CD14-positive monocyte (primary cell): Measurements from ENCODE around the gene ACBD3. TPM values are rescaled to one million over a fixed set of nuclear protein-coding genes. Genes with fewer than 3 reads are reported as not detected.

Source experiments
- DNase-seq, 3 donors: peaks; one replicate each; pipeline ENCODE4 v3.0.0-alpha.2; 2011 to 2022
- H2AFZ ChIP-seq: 2 replicates; pipeline ENCODE4 v1.6.0; 2012; ENCODE audit warnings: mild to moderate bottlenecking, low read depth, low read length, inconsistent platforms; ENCODE audit not compliant: insufficient read depth, poor library complexity, severe bottlenecking
- H3K27ac ChIP-seq, 2 donors: 1 replicate in 1 of 2; 2 replicates in 1 of 2; pipeline ENCODE4 v1.5.1; 2012 to 2013; ENCODE audit warnings: low read length in 2 of 2, control low read depth in 1 of 2, inconsistent platforms in 1 of 2, low read depth in 1 of 2, mild to moderate bottlenecking in 1 of 2
- H3K27me3 ChIP-seq, 2 donors: one replicate each; pipeline versions ENCODE4 v1.6.0 to v1.6.1; 2011 to 2013; ENCODE audit warnings: low read length in 2 of 2; ENCODE audit not compliant: control insufficient read depth in 2 of 2, insufficient read depth in 2 of 2
- H3K36me3 ChIP-seq, 2 donors: replicated peaks in 1 of 2; 1 replicate in 1 of 2; 2 replicates in 1 of 2; pipeline versions ENCODE4 v1.5.1 to v1.6.1; 2012 to 2013; ENCODE audit warnings: low read length in 2 of 2, control low read depth in 1 of 2, inconsistent platforms in 1 of 2, mild to moderate bottlenecking in 1 of 2; ENCODE audit not compliant: insufficient read depth in 2 of 2, control insufficient read depth in 1 of 2
- H3K4me1 ChIP-seq, 2 donors: 1 replicate in 1 of 2; 2 replicates in 1 of 2; pipeline versions ENCODE4 v1.5.1 to v1.6.1; 2012 to 2013; ENCODE audit warnings: low read length in 2 of 2, control low read depth in 1 of 2, inconsistent platforms in 1 of 2, mild to moderate bottlenecking in 1 of 2, moderate library complexity in 1 of 2; ENCODE audit not compliant: insufficient read depth in 2 of 2, control insufficient read depth in 1 of 2
- H3K4me2 ChIP-seq: replicated peaks from 2 replicates; pipeline ENCODE3; 2012; ENCODE audit warnings: low read length, moderate library complexity, mild to moderate bottlenecking; ENCODE audit not compliant: poor library complexity, severe bottlenecking; ENCODE audit errors: extremely low read depth
- H3K4me3 ChIP-seq, 3 experiments: fragments of 200-600 bp in 1 of 3; sonication (generic) in 1 of 3; replicated peaks in 1 of 3; 1 replicate in 2 of 3; 2 replicates in 1 of 3; pipeline ENCODE4 v1.5.1; 2011 to 2013; ENCODE audit warnings: low read length in 3 of 3, mild to moderate bottlenecking in 3 of 3, control low read depth in 2 of 3, low read depth in 2 of 3, inconsistent platforms in 1 of 3, moderate library complexity in 1 of 3
- H3K79me2 ChIP-seq: 2 replicates; pipeline ENCODE4 v1.6.0; 2012; ENCODE audit warnings: mild to moderate bottlenecking, control low read depth, inconsistent platforms, low read length, moderate library complexity; ENCODE audit not compliant: insufficient read depth
- H3K9ac ChIP-seq: 2 replicates; pipeline ENCODE4 v1.6.0; 2017; ENCODE audit warnings: low read length, mild to moderate bottlenecking; ENCODE audit not compliant: insufficient read depth, poor library complexity, severe bottlenecking
- H3K9me3 ChIP-seq, 2 donors: replicated peaks in 1 of 2; 1 replicate in 1 of 2; 2 replicates in 1 of 2; pipeline versions ENCODE4 v1.5.1 to v1.6.1; 2012 to 2013; ENCODE audit warnings: low read length in 2 of 2, control low read depth in 1 of 2; ENCODE audit not compliant: control insufficient read depth in 1 of 2, insufficient read depth in 1 of 2
- H4K20me1 ChIP-seq: 2 replicates; pipeline ENCODE4 v1.6.0; 2012; ENCODE audit warnings: mild to moderate bottlenecking, low read length, control low read depth, moderate library complexity; ENCODE audit not compliant: insufficient read depth
- H3K27ac Mint-ChIP-seq, 7 donors: one replicate each; pipeline ENCODE4 v1.8.0; 2020; ENCODE audit warnings: mild to moderate bottlenecking in 7 of 7, mixed read lengths in 7 of 7, moderate library complexity in 6 of 7, inconsistent platforms in 2 of 7
- H3K27me3 Mint-ChIP-seq, 3 donors: one replicate each; pipeline ENCODE4 v1.8.0; 2021 to 2022; ENCODE audit warnings: low read depth in 3 of 3, mild to moderate bottlenecking in 3 of 3, mixed read lengths in 3 of 3, moderate library complexity in 3 of 3, inconsistent platforms in 1 of 3
- H3K36me3 Mint-ChIP-seq, 2 donors: one replicate each; pipeline ENCODE4 v1.8.0; 2020; ENCODE audit warnings: mixed read lengths in 2 of 2, inconsistent platforms in 1 of 2, mild to moderate bottlenecking in 1 of 2
- H3K4me1 Mint-ChIP-seq: one replicate; pipeline ENCODE4 v1.8.0; 2020; ENCODE audit warnings: mild to moderate bottlenecking, mixed read lengths
- H3K4me3 Mint-ChIP-seq, 2 donors: one replicate each; pipeline ENCODE4 v1.8.0; 2020; ENCODE audit warnings: mild to moderate bottlenecking in 2 of 2, mixed read lengths in 2 of 2, moderate library complexity in 1 of 2
- H3K9me3 Mint-ChIP-seq, 7 donors: one replicate each; pipeline ENCODE4 v1.8.0; 2020 to 2022; ENCODE audit warnings: mixed read lengths in 7 of 7, mild to moderate bottlenecking in 6 of 7, moderate library complexity in 6 of 7, inconsistent platforms in 2 of 7
- CTCF ChIP-seq: fragments of 200-600 bp; IDR thresholded peaks from one replicate; pipeline ENCODE4 v1.8.0; 2022; ENCODE audit warnings: antibody characterized with exemption, mild to moderate bottlenecking
- WGBS: methylation state at CpG from one replicate; pipeline ENCODE4 v1.1.5; 2013; ENCODE audit warnings: missing lambda C conversion rate; ENCODE audit not compliant: insufficient coverage; 5-methylcytosine and 5-hydroxymethylcytosine counted together
- intact Hi-C, 2 donors: fragments of 100-400 bp; cut with micrococcal nuclease; formaldehyde crosslinking; loops; one replicate each; pipeline versions ENCODE4 v1.15.0 to v1.15.1; 2023
- polyA plus RNA-seq, 3 donors: library from polyadenylated mRNA; depleted of rRNA in 1 of 3; unstranded in 2 of 3; stranded (reverse) in 1 of 3; fragments of 300-500 nt in 2 of 3; fragments of >200 nt in 1 of 3; fragmentation: Illumina TruSeq in 2 of 3; gene quantifications; 1 replicate in 2 of 3; 2 replicates in 1 of 3; pipeline ENCODE4 v1.2.3, GENCODE V29; 2012 to 2021

ACBD3 gene
- polyA plus RNA-seq, 3 donors, result 7.0 to 16.3 (median 11.4) TPM

GRCh38 chr1:226157761-226158316 lies 28.7 kb downstream of the ACBD3 start:
- no peaks in the 10 kb centered on the region for H3K4me1 ChIP-seq
- no peak overlapping the region for H3K4me3 ChIP-seq
- Mint-ChIP-seq H3K4me3 (no peak overlapping the region), H3K9me3 (no peaks in the 10 kb centered on the region), H3K36me3 (peaks cover 79 to 96% of the 10 kb centered on the region in 2 donors), H3K27me3 (no peaks in the 10 kb centered on the region), H3K27ac (peak overlapping the region in 2 of 7 donors; percentile 35 to 63), H3K4me1 (peaks cover 11% of the 10 kb centered on the region)
- H3K9me3 ChIP-seq, result no peaks in the 10 kb centered on the region
- peaks cover 73 to 95% of the 10 kb centered on the region in 2 donors for H3K36me3 ChIP-seq
- H3K27me3 ChIP-seq, result no peaks in the 10 kb centered on the region
- peaks cover 8% of the 10 kb centered on the region for H3K79me2 ChIP-seq
- no peak overlapping the region for H3K9ac ChIP-seq
- DNase-seq, result no peak
- H4K20me1 ChIP-seq, result peaks cover 37% of the 10 kb centered on the region
- TF ChIP-seq CTCF, result no peak
- H3K27ac ChIP-seq, result peak overlapping the region in 1 of 2 donors; percentile 48
- WGBS, result no CpG with 5 or more reads among the region's 1 CpG
- no peak overlapping the region for H3K4me2 ChIP-seq
- intact Hi-C loops, result no loop called here
- H2AFZ ChIP-seq, result no peak overlapping the region

GRCh38 chr1:226154593-226154992 lies 31.9 kb downstream of the ACBD3 start:
- Histone ChIP-seq H4K20me1 (peaks cover 17% of the 10 kb centered on the region), H3K4me3 (no peak overlapping the region), H3K27ac (no peak overlapping the region), H2AFZ (no peak overlapping the region), H3K36me3 (peaks cover 75 to 94% of the 10 kb centered on the region in 2 donors), H3K27me3 (no peaks in the 10 kb centered on the region), H3K9me3 (no peaks in the 10 kb centered on the region), H3K79me2 (peaks cover 5% of the 10 kb centered on the region), H3K4me2 (no peak overlapping the region), H3K4me1 (no peaks in the 10 kb centered on the region), H3K9ac (no peak overlapping the region)
- H3K4me3 Mint-ChIP-seq, result no peak overlapping the region
- no peak overlapping the region for H3K27ac Mint-ChIP-seq
- H3K27me3 Mint-ChIP-seq, result peaks cover 0 to 2% (median 0%) of the 10 kb centered on the region in 3 donors
- no CpG with 5 or more reads among the region's 1 CpG for WGBS
- no peak for DNase-seq
- peaks cover 3% of the 10 kb centered on the region for H3K4me1 Mint-ChIP-seq
- intact Hi-C loops, result no loop called here
- peaks cover 77 to 97% of the 10 kb centered on the region in 2 donors for H3K36me3 Mint-ChIP-seq
- H3K9me3 Mint-ChIP-seq, result no peaks in the 10 kb centered on the region
- TF ChIP-seq CTCF, result no peak
